ENCODE data around the gene CTBP2.

The CTBP2 gene

GRCh38 chr10:125016611-125017202 is 143.7 kb downstream of the CTBP2 start:
- DNase-seq = no peak

- DNase-seq = no peak
Measured at GRCh38 chr10:125016123-125016522, 144.2 kb downstream of the CTBP2 start.

- DNase-seq = no peak
Measured at GRCh38 chr10:125015356-125015944, 144.9 kb downstream of the CTBP2 start.

GRCh38 chr10:125014836-125015355 is 145.5 kb downstream of the CTBP2 start:
- no peak for DNase-seq

- DNase-seq = no peak
Measured at GRCh38 chr10:125014086-125014830, 146.1 kb downstream of the CTBP2 start.

- no peak for DNase-seq
Measured at GRCh38 chr10:125013529-125013872, 146.9 kb downstream of the CTBP2 start.

- DNase-seq = no peak
Measured at GRCh38 chr10:125012851-125013528, 147.4 kb downstream of the CTBP2 start.

GRCh38 chr10:125011926-125012705 is 148.2 kb downstream of the CTBP2 start:
- no peak for DNase-seq

- DNase-seq = no peak
Measured at GRCh38 chr10:125011171-125011925, 149.0 kb downstream of the CTBP2 start.

GRCh38 chr10:125010362-125010761 is 150.0 kb downstream of the CTBP2 start:
- DNase-seq = no peak

- no peak for DNase-seq
Measured at GRCh38 chr10:125009661-125010161, 150.7 kb downstream of the CTBP2 start.

- no peak for DNase-seq
Measured at GRCh38 chr10:125008689-125009638, 151.4 kb downstream of the CTBP2 start.

- no peak for DNase-seq
Measured at GRCh38 chr10:125007436-125007835, 152.9 kb downstream of the CTBP2 start.

- no peak for DNase-seq
Measured at GRCh38 chr10:125006921-125007426, 153.4 kb downstream of the CTBP2 start.

GRCh38 chr10:125006188-125006680 is 154.1 kb downstream of the CTBP2 start:
- no peak for DNase-seq

- no peak for DNase-seq
Measured at GRCh38 chr10:125005312-125006187, 154.8 kb downstream of the CTBP2 start.

GRCh38 chr10:125004571-125005311 is 155.6 kb downstream of the CTBP2 start:
- no peak for DNase-seq

GRCh38 chr10:125003901-125004467 is 156.4 kb downstream of the CTBP2 start:
- DNase-seq = no peak

Measured in activated gamma-delta T cell treated with Interleukin-2 at 50 U/mL for 16 hours (primary cell).